GM12891 (cell line): Measurements from ENCODE around the gene PPP1R12C.

Source experiments
- POLR2A ChIP-seq: IDR thresholded peaks from 2 replicates; pipeline ENCODE4 v1.6.1; 2011; ENCODE audit warnings: low read depth, low read length, control low read depth
- POLR2AphosphoS5 ChIP-seq: IDR thresholded peaks from 2 replicates; pipeline ENCODE4 v1.6.1; 2011; ENCODE audit warnings: low read depth, low read length, control low read depth

- no peak for TF ChIP-seq POLR2A
- no peak for TF ChIP-seq POLR2AphosphoS5
Measured at GRCh38 chr19:55071129-55071502, 46.3 kb downstream of the PPP1R12C start.
